Measurements from ENCODE around the gene FGF14. TPM values are rescaled to one million over a fixed set of nuclear protein-coding genes. Genes with fewer than 3 reads are reported as not detected.

FGF14 gene
- total RNA-seq, 1 experiment from 2014 or later: 0.22 TPM

GRCh38 chr13:102237230-102237629 lies 164.6 kb downstream of the FGF14 start:
- Histone ChIP-seq H3K23me2 (ENCODE audit: insufficient read length, low read depth, low read length, poor library complexity, severe bottlenecking) (no peaks in the 10 kb centered on the region), H3K79me1 (ENCODE audit: insufficient read depth, low read depth, low read length, poor library complexity, severe bottlenecking) (no peaks in the 10 kb centered on the region), H3K27ac (ENCODE audit: insufficient read length, low read depth, low read length) (no peak overlapping the region), H4K20me1 (ENCODE audit: control insufficient read depth, insufficient read depth, insufficient read length) (no peaks in the 10 kb centered on the region), H2AK5ac (ENCODE audit: insufficient read length, low read length) (no peak overlapping the region), H2BK20ac (ENCODE audit: low read depth, low read length, poor library complexity, severe bottlenecking) (no peak overlapping the region), H2AFZ (ENCODE audit: low read length) (no peak overlapping the region), H3T11ph (ENCODE audit: low read length) (no peak overlapping the region), H3K18ac (ENCODE audit: insufficient read length, low read depth, low read length) (no peak overlapping the region), H3K23ac (ENCODE audit: insufficient read length, low read depth, low read length) (no peak overlapping the region), H3K56ac (ENCODE audit: insufficient read length, low read depth, low read length) (no peak overlapping the region), H3K79me2 (ENCODE audit: insufficient read depth, low read length) (no peaks in the 10 kb centered on the region), H3K4me2 (ENCODE audit: insufficient read depth, insufficient read length, low read length) (no peak overlapping the region), H4K5ac (ENCODE audit: insufficient read length, low read depth, low read length) (no peak overlapping the region), H3K27me3 (ENCODE audit: insufficient read depth, low read length) (no peaks in the 10 kb centered on the region), H3K14ac (ENCODE audit: insufficient read depth, low read length) (no peak overlapping the region), H3K9ac (ENCODE audit: extremely low read depth, insufficient read length, low read length) (no peak overlapping the region), H2BK120ac (ENCODE audit: low read depth, low read length, poor library complexity, severe bottlenecking) (no peak overlapping the region), H4K8ac (replicated peaks; ENCODE audit: insufficient read length, low read depth, low read length) (no peak overlapping the region), H4K91ac (ENCODE audit: insufficient read length, low read depth, low read length) (no peak overlapping the region), H3K9me3 (ENCODE audit: control insufficient read depth, low read depth, low read length) (no peaks in the 10 kb centered on the region), H2BK5ac (ENCODE audit: insufficient read length, low read length) (no peak overlapping the region), H2BK15ac (ENCODE audit: low read depth, low read length) (no peak overlapping the region), H3K4ac (ENCODE audit: low read depth, low read length) (no peak overlapping the region), H2BK12ac (ENCODE audit: insufficient read length, low read depth, low read length) (no peak overlapping the region), H3K4me1 (ENCODE audit: insufficient read depth, low read length) (no peaks in the 10 kb centered on the region)
- TF ChIP-seq, protein P1, sequence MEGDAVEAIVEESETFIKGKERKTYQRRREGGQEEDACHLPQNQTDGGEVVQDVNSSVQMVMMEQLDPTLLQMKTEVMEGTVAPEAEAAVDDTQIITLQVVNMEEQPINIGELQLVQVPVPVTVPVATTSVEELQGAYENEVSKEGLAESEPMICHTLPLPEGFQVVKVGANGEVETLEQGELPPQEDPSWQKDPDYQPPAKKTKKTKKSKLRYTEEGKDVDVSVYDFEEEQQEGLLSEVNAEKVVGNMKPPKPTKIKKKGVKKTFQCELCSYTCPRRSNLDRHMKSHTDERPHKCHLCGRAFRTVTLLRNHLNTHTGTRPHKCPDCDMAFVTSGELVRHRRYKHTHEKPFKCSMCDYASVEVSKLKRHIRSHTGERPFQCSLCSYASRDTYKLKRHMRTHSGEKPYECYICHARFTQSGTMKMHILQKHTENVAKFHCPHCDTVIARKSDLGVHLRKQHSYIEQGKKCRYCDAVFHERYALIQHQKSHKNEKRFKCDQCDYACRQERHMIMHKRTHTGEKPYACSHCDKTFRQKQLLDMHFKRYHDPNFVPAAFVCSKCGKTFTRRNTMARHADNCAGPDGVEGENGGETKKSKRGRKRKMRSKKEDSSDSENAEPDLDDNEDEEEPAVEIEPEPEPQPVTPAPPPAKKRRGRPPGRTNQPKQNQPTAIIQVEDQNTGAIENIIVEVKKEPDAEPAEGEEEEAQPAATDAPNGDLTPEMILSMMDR (conservative IDR thresholded peaks at IDR 0.05): no peak
- Mint-ChIP-seq H3K27me3 (ENCODE audit: low read depth) (no peaks in the 10 kb centered on the region), H3K36me3 (ENCODE audit: insufficient read depth in 1 of 3, low read depth in 3 of 3) (no peaks in the 10 kb centered on the region), H3K4me1 (peaks cover 14 to 18% of the 10 kb centered on the region in 2 experiments), H3K4me3 (no peak overlapping the region), H3K9me3 (no peaks in the 10 kb centered on the region), H3K27ac (no peak overlapping the region)
- WGBS (ENCODE audit: extremely low coverage, insufficient read length, low lambda C conversion rate): no CpG with 5 or more reads among the region's 6 CpGs
- no peak for DNase-seq

Measured in H9 (cell line).